WTC11 (cell line): ENCODE data around the gene LRRC34.

ENCODE experiments used
- ATF3 ChIP-seq: sonication (generic); formaldehyde crosslinking; conservative IDR thresholded peaks from 2 replicates; pipeline ENCODE4 v1.8.1; 2022; ENCODE audit warnings: mild to moderate bottlenecking, missing genetic modification reagents
- E2F5 ChIP-seq: sonication (generic); formaldehyde crosslinking; IDR thresholded peaks from 2 replicates; pipeline ENCODE4 v1.8.1; 2022; ENCODE audit warnings: mild to moderate bottlenecking, moderate library complexity, missing genetic modification reagents
- IRF2 ChIP-seq: sonication (generic); formaldehyde crosslinking; IDR thresholded peaks from 2 replicates; pipeline ENCODE4 v1.8.0; 2022; ENCODE audit warnings: low read depth, missing genetic modification reagents, borderline replicate concordance
- NR2C2 ChIP-seq: sonication (generic); formaldehyde crosslinking; IDR thresholded peaks from 2 replicates; pipeline ENCODE4 v1.8.0; 2022; ENCODE audit warnings: mild to moderate bottlenecking, missing genetic modification reagents
- PRRX2 ChIP-seq: fragments of 250-450 bp; sonication (Bioruptor Pico); IDR thresholded peaks from 2 replicates; pipeline ENCODE4 v1.8.0; 2021; ENCODE audit warnings: mild to moderate bottlenecking
- SMAD4 ChIP-seq: sonication (generic); formaldehyde crosslinking; IDR thresholded peaks from 2 replicates; pipeline ENCODE4 v1.8.0; 2022; ENCODE audit warnings: mild to moderate bottlenecking, missing genetic modification reagents
- TCF7 ChIP-seq: sonication (generic); formaldehyde crosslinking; IDR thresholded peaks from 2 replicates; pipeline ENCODE4 v1.8.0; 2022; ENCODE audit warnings: mild to moderate bottlenecking, low read depth, missing genetic modification reagents, moderate library complexity
- TP53 ChIP-seq: sonication (generic); formaldehyde crosslinking; IDR thresholded peaks from 2 replicates; pipeline ENCODE4 v1.8.1; 2023; ENCODE audit warnings: mild to moderate bottlenecking, missing genetic modification reagents
- USF2 ChIP-seq: sonication (generic); formaldehyde crosslinking; IDR thresholded peaks from 2 replicates; pipeline ENCODE4 v1.8.1; 2023; ENCODE audit warnings: mild to moderate bottlenecking, missing genetic modification reagents, moderate library complexity
- ZNF416 ChIP-seq: fragments of 250-450 bp; sonication (Bioruptor Pico); IDR thresholded peaks from 2 replicates; pipeline ENCODE4 v1.9.0; 2021; ENCODE audit warnings: mild to moderate bottlenecking, inconsistent platforms
- TF ChIP-seq, protein P1 (sequence below): fragments of 200-600 bp; IDR thresholded peaks from 2 replicates; pipeline ENCODE4 v1.8.0; 2022; ENCODE audit warnings: antibody characterized with exemption
- TF ChIP-seq, protein P2 (sequence below): sonication (generic); formaldehyde crosslinking; IDR thresholded peaks from 2 replicates; pipeline ENCODE4 v1.8.1; 2023; ENCODE audit warnings: mild to moderate bottlenecking, missing genetic modification reagents

DNA sequence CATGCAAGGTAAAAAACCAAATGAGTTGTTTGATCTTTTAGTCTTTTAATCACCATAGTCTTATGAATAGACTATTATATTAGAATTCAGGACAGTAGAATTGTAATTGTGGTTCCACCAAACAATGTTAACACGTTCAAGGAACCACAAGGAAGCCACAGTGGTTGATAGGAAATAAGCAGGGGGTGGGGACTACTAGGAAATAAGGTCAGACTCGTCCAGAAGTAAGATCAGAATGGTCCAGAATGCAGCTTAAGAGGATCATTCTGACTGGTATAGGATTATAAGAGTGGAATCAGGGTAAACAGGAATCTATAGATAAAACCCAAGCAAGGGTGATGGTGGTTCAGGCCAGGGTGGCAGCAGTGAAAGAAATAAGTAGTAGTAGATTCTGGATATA, 32.0 kb downstream of the LRRC34 start:
- TF ChIP-seq ATF3 (CRISPR knock-in tag): no peak
- TF ChIP-seq ZNF416 (CRISPR knock-in tag): no peak
- TF ChIP-seq, protein P1, sequence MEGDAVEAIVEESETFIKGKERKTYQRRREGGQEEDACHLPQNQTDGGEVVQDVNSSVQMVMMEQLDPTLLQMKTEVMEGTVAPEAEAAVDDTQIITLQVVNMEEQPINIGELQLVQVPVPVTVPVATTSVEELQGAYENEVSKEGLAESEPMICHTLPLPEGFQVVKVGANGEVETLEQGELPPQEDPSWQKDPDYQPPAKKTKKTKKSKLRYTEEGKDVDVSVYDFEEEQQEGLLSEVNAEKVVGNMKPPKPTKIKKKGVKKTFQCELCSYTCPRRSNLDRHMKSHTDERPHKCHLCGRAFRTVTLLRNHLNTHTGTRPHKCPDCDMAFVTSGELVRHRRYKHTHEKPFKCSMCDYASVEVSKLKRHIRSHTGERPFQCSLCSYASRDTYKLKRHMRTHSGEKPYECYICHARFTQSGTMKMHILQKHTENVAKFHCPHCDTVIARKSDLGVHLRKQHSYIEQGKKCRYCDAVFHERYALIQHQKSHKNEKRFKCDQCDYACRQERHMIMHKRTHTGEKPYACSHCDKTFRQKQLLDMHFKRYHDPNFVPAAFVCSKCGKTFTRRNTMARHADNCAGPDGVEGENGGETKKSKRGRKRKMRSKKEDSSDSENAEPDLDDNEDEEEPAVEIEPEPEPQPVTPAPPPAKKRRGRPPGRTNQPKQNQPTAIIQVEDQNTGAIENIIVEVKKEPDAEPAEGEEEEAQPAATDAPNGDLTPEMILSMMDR: no peak
- no peak for TF ChIP-seq SMAD4
- TF ChIP-seq PRRX2 (CRISPR knock-in tag): no peak
- TF ChIP-seq, protein P2, sequence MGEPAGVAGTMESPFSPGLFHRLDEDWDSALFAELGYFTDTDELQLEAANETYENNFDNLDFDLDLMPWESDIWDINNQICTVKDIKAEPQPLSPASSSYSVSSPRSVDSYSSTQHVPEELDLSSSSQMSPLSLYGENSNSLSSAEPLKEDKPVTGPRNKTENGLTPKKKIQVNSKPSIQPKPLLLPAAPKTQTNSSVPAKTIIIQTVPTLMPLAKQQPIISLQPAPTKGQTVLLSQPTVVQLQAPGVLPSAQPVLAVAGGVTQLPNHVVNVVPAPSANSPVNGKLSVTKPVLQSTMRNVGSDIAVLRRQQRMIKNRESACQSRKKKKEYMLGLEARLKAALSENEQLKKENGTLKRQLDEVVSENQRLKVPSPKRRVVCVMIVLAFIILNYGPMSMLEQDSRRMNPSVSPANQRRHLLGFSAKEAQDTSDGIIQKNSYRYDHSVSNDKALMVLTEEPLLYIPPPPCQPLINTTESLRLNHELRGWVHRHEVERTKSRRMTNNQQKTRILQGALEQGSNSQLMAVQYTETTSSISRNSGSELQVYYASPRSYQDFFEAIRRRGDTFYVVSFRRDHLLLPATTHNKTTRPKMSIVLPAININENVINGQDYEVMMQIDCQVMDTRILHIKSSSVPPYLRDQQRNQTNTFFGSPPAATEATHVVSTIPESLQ: no peak
- TF ChIP-seq NR2C2 (CRISPR knock-in tag): no peak
- no peak for TF ChIP-seq E2F5 (CRISPR knock-in tag)
- no peak for TF ChIP-seq TP53 (CRISPR knock-in tag)
- TF ChIP-seq USF2 (CRISPR knock-in tag): no peak
- no peak for TF ChIP-seq TCF7 (CRISPR knock-in tag)
- TF ChIP-seq IRF2 (CRISPR knock-in tag): no peak
